GM21447 (cell line): ENCODE results near the gene PHC3.

Experiments used
- ATAC-seq: cut with Tn5 transposase; IDR thresholded peaks from one replicate; pipeline ENCODE4 v1.9.1; 2021; ENCODE audit not compliant: unreplicated experiment

Gene PHC3

GRCh38 chr3:170079536-170080165, 101.9 kb downstream of the PHC3 start:
- ATAC-seq: no peak

- no peak for ATAC-seq
Observed at GRCh38 chr3:170078620-170079281, 102.8 kb downstream of the PHC3 start.

GRCh38 chr3:170077361-170077760, 104.2 kb downstream of the PHC3 start:
- no peak for ATAC-seq

- ATAC-seq: no peak
Observed at GRCh38 chr3:170076715-170077238, 104.8 kb downstream of the PHC3 start.

- ATAC-seq: no peak
Observed at GRCh38 chr3:170075441-170076091, 106.0 kb downstream of the PHC3 start.

- ATAC-seq: no peak
Observed at GRCh38 chr3:170064108-170064507, 117.4 kb downstream of the PHC3 start.

GRCh38 chr3:170063691-170064090, 117.8 kb downstream of the PHC3 start:
- no peak for ATAC-seq

GRCh38 chr3:170062769-170063168, 118.8 kb downstream of the PHC3 start:
- no peak for ATAC-seq

- no peak for ATAC-seq
Observed at GRCh38 chr3:170062068-170062467, 119.5 kb downstream of the PHC3 start.

GRCh38 chr3:170059447-170059846, 122.1 kb downstream of the PHC3 start:
- no peak for ATAC-seq

GRCh38 chr3:170058127-170058526, 123.4 kb downstream of the PHC3 start:
- no peak for ATAC-seq

- no peak for ATAC-seq
Observed at GRCh38 chr3:170057550-170057949, 124.0 kb downstream of the PHC3 start.

GRCh38 chr3:170056710-170057454, 124.7 kb downstream of the PHC3 start:
- peak; percentile 87 for ATAC-seq

- ATAC-seq: peak; percentile 59
Observed at GRCh38 chr3:170055209-170055608, 126.3 kb downstream of the PHC3 start.

GRCh38 chr3:170054204-170054603, 127.3 kb downstream of the PHC3 start:
- no peak for ATAC-seq

GRCh38 chr3:170052398-170052797, 129.1 kb downstream of the PHC3 start:
- no peak for ATAC-seq

- no peak for ATAC-seq
Observed at GRCh38 chr3:170050753-170051152, 130.8 kb downstream of the PHC3 start.

- no peak for ATAC-seq
Observed at GRCh38 chr3:170049146-170050000, 132.2 kb downstream of the PHC3 start.

- ATAC-seq: no peak
Observed at GRCh38 chr3:170047133-170047404, 134.5 kb downstream of the PHC3 start.

GRCh38 chr3:170046269-170047132, 135.0 kb downstream of the PHC3 start:
- no peak for ATAC-seq
